ENCODE data around the gene DISP1. TPM values are rescaled to one million over a fixed set of nuclear protein-coding genes. Genes with fewer than 3 reads are reported as not detected.

The DISP1 gene
- total and polyA plus RNA-seq, 4 donors = 1.6 to 4.2 (median 2.6) TPM

DNA sequence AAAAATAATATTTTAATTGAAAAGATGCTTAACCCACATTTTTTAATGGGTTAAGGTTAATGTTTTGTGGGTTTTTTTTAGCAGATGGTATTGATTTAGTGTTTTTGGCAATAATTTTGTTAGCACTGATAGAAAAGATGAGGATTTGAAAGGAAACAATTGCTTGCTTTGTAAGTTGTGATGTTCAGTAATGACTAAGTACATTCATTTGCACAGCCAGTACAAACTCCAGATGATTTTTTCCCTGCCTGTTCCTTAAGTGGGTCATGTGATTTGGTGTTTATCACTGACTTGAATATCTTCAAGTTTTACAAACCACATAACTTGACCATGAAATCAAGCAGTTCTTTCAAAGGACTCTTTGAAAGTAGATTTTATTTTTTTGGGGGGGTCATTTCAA lies 15.0 kb downstream of the DISP1 start:
- H3K4me1 ChIP-seq (ENCODE audit: control insufficient read depth in 4 of 4, insufficient read depth in 4 of 4, low read length in 3 of 4) = no peaks in the 10 kb centered on the region
- TF ChIP-seq JUND (IDR thresholded peaks at IDR 0.05) = no peak
- no peak for TF ChIP-seq TAF1 (conservative IDR thresholded peaks at IDR 0.05)
- no peak for TF ChIP-seq EGR1 (IDR thresholded peaks at IDR 0.05; ENCODE audit: low read depth in 2 of 2)
- TF ChIP-seq SP1 (IDR thresholded peaks at IDR 0.05) = no peak
- TF ChIP-seq, protein P1, sequence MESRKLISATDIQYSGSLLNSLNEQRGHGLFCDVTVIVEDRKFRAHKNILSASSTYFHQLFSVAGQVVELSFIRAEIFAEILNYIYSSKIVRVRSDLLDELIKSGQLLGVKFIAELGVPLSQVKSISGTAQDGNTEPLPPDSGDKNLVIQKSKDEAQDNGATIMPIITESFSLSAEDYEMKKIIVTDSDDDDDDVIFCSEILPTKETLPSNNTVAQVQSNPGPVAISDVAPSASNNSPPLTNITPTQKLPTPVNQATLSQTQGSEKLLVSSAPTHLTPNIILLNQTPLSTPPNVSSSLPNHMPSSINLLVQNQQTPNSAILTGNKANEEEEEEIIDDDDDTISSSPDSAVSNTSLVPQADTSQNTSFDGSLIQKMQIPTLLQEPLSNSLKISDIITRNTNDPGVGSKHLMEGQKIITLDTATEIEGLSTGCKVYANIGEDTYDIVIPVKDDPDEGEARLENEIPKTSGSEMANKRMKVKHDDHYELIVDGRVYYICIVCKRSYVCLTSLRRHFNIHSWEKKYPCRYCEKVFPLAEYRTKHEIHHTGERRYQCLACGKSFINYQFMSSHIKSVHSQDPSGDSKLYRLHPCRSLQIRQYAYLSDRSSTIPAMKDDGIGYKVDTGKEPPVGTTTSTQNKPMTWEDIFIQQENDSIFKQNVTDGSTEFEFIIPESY (IDR thresholded peaks at IDR 0.05) = no peak
- no peak for TF ChIP-seq YY1 (IDR thresholded peaks at IDR 0.05)
- no peak for TF ChIP-seq FOXA2 (IDR thresholded peaks at IDR 0.05)
- TF ChIP-seq, protein P2, sequence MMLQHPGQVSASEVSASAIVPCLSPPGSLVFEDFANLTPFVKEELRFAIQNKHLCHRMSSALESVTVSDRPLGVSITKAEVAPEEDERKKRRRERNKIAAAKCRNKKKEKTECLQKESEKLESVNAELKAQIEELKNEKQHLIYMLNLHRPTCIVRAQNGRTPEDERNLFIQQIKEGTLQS (IDR thresholded peaks at IDR 0.05) = no peak
- TF ChIP-seq RXRA (IDR thresholded peaks at IDR 0.05) = no peak
- TF ChIP-seq, protein P3, sequence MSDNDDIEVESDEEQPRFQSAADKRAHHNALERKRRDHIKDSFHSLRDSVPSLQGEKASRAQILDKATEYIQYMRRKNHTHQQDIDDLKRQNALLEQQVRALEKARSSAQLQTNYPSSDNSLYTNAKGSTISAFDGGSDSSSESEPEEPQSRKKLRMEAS (IDR thresholded peaks at IDR 0.05) = no peak
- no peak for TF ChIP-seq NR2F2 (IDR thresholded peaks at IDR 0.05)
- TF ChIP-seq FOXA1 (IDR thresholded peaks at IDR 0.05) = no peak
- TF ChIP-seq, protein P4, sequence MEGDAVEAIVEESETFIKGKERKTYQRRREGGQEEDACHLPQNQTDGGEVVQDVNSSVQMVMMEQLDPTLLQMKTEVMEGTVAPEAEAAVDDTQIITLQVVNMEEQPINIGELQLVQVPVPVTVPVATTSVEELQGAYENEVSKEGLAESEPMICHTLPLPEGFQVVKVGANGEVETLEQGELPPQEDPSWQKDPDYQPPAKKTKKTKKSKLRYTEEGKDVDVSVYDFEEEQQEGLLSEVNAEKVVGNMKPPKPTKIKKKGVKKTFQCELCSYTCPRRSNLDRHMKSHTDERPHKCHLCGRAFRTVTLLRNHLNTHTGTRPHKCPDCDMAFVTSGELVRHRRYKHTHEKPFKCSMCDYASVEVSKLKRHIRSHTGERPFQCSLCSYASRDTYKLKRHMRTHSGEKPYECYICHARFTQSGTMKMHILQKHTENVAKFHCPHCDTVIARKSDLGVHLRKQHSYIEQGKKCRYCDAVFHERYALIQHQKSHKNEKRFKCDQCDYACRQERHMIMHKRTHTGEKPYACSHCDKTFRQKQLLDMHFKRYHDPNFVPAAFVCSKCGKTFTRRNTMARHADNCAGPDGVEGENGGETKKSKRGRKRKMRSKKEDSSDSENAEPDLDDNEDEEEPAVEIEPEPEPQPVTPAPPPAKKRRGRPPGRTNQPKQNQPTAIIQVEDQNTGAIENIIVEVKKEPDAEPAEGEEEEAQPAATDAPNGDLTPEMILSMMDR (IDR thresholded peaks at IDR 0.05; ENCODE audit: low read depth, low read length, missing input control) = no peak
- no peaks in the 10 kb centered on the region for H3K36me3 ChIP-seq (ENCODE audit: control insufficient read depth in 4 of 4, insufficient read depth in 3 of 4, low read depth in 1 of 4, low read length in 3 of 4)
- no peak overlapping the region for H3K9ac ChIP-seq (ENCODE audit: low read depth in 1 of 2, low read length in 2 of 2)
- no peaks in the 10 kb centered on the region for H3K27me3 ChIP-seq (ENCODE audit: control insufficient read depth in 4 of 4, insufficient read depth in 4 of 4, low read length in 3 of 4)
- H3K4me3 ChIP-seq (ENCODE audit: low read depth in 1 of 3, low read length in 3 of 3) = no peak overlapping the region
- H3K9me3 ChIP-seq (ENCODE audit: control insufficient read depth in 4 of 4, low read length in 3 of 4) = no peaks in the 10 kb centered on the region
- DNase-seq (ENCODE audit: low spot score) = no peak
- no peak overlapping the region for H3K27ac ChIP-seq (ENCODE audit: low read depth in 1 of 2, low read length in 2 of 2)

DNA sequence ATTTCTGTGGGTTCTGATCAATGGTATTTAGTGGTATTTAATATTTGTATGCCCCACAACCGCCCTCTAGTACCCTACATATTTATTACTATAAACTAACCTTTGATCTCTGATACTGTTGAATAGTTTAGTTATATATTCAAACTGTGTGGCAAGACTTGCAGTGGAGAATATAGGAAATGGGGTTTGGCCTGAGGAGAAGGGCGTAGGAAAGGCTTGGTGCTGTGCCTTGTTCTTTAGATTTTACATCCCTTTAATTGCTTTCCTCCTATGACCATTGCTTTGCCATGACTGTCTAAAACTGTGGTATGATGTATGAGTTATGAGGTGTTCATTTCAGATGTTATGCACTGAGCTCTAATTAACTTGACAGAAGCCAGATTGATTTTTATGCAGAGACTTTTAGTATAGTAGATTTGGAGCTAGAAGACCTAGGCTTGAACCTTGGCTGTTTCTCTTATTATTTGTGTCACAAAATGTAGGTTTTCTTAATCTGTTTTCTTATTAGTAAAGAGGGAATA lies 18.6 kb downstream of the DISP1 start:
- Histone ChIP-seq H3K4me1 (ENCODE audit: control insufficient read depth in 4 of 4, insufficient read depth in 4 of 4, low read length in 3 of 4) (no peaks in the 10 kb centered on the region), H3K27me3 (ENCODE audit: control insufficient read depth in 4 of 4, insufficient read depth in 4 of 4, low read length in 3 of 4) (no peaks in the 10 kb centered on the region), H3K36me3 (ENCODE audit: control insufficient read depth in 4 of 4, insufficient read depth in 3 of 4, low read depth in 1 of 4, low read length in 3 of 4) (no peaks in the 10 kb centered on the region), H3K9ac (ENCODE audit: low read depth in 1 of 2, low read length in 2 of 2) (no peak overlapping the region), H3K27ac (ENCODE audit: low read depth in 1 of 2, low read length in 2 of 2) (no peak overlapping the region), H3K9me3 (ENCODE audit: control insufficient read depth in 4 of 4, low read length in 3 of 4) (no peaks in the 10 kb centered on the region), H3K4me3 (ENCODE audit: low read depth in 1 of 3, low read length in 3 of 3) (no peak overlapping the region)
- WGBS = 90% methylated on average over 2 of the region's 2 CpGs
- TF ChIP-seq EGR1 (IDR thresholded peaks at IDR 0.05; ENCODE audit: low read depth in 2 of 2) (no peak), SP1 (IDR thresholded peaks at IDR 0.05) (no peak), NR2F2 (IDR thresholded peaks at IDR 0.05) (no peak), HNF4A (conservative IDR thresholded peaks at IDR 0.05) (no peak), GABPA (IDR thresholded peaks at IDR 0.05 in 1 of 2, conservative IDR thresholded peaks at IDR 0.05 in 1 of 2) (no peak), TAF1 (conservative IDR thresholded peaks at IDR 0.05) (no peak), FOXA2 (IDR thresholded peaks at IDR 0.05) (no peak), RXRA (IDR thresholded peaks at IDR 0.05) (no peak)
- TF ChIP-seq, protein P5, sequence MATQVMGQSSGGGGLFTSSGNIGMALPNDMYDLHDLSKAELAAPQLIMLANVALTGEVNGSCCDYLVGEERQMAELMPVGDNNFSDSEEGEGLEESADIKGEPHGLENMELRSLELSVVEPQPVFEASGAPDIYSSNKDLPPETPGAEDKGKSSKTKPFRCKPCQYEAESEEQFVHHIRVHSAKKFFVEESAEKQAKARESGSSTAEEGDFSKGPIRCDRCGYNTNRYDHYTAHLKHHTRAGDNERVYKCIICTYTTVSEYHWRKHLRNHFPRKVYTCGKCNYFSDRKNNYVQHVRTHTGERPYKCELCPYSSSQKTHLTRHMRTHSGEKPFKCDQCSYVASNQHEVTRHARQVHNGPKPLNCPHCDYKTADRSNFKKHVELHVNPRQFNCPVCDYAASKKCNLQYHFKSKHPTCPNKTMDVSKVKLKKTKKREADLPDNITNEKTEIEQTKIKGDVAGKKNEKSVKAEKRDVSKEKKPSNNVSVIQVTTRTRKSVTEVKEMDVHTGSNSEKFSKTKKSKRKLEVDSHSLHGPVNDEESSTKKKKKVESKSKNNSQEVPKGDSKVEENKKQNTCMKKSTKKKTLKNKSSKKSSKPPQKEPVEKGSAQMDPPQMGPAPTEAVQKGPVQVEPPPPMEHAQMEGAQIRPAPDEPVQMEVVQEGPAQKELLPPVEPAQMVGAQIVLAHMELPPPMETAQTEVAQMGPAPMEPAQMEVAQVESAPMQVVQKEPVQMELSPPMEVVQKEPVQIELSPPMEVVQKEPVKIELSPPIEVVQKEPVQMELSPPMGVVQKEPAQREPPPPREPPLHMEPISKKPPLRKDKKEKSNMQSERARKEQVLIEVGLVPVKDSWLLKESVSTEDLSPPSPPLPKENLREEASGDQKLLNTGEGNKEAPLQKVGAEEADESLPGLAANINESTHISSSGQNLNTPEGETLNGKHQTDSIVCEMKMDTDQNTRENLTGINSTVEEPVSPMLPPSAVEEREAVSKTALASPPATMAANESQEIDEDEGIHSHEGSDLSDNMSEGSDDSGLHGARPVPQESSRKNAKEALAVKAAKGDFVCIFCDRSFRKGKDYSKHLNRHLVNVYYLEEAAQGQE (IDR thresholded peaks at IDR 0.05) = no peak
- no peak for DNase-seq (ENCODE audit: low spot score)
